Measurements from ENCODE around the gene PLEKHS1.

Gene PLEKHS1

DNA sequence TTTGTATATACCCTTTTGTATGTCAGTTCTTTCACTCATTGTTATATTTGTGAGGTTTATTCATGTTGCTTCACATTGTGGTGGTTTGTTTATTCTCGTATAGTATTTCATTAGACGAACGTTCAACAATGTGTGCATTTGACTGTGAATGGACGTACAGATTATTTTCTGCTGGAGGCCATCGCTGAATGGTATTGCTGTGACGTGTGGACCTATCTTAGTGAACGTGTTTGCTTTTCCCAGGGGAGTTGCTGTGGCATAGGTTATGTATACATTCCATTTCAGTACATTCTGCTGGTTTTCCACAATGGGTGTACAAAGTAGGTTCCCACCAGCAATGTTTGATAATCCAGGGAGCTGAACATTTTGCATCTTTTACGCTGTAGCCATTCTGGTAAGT, 31.1 kb upstream of the PLEKHS1 start:
- no peak overlapping the region for H3K4me3 ChIP-seq (ENCODE audit: low read depth, low read length)
- no peak for DNase-seq (ENCODE audit: low read depth)
- no peak for TF ChIP-seq CTCF (IDR thresholded peaks at IDR 0.05; ENCODE audit: control insufficient read depth, extremely low read depth, insufficient read depth)

- no peak for DNase-seq (ENCODE audit: low read depth)
- H3K4me3 ChIP-seq (ENCODE audit: low read depth, low read length), result no peak overlapping the region
- no peak for TF ChIP-seq CTCF (IDR thresholded peaks at IDR 0.05; ENCODE audit: control insufficient read depth, extremely low read depth, insufficient read depth)
These were observed 19.2 kb upstream of the PLEKHS1 start for GRCh38 chr10:113732160-113732881.

GRCh38 chr10:113732966-113733365, 18.5 kb upstream of the PLEKHS1 start:
- no peak for DNase-seq (ENCODE audit: low read depth)
- H3K4me3 ChIP-seq (ENCODE audit: low read depth, low read length), result no peak overlapping the region
- TF ChIP-seq CTCF (IDR thresholded peaks at IDR 0.05; ENCODE audit: control insufficient read depth, extremely low read depth, insufficient read depth), result no peak

GRCh38 chr10:113733635-113734034, 17.8 kb upstream of the PLEKHS1 start:
- H3K4me3 ChIP-seq (ENCODE audit: low read depth, low read length), result no peak overlapping the region
- no peak for DNase-seq (ENCODE audit: low read depth)
- TF ChIP-seq CTCF (IDR thresholded peaks at IDR 0.05; ENCODE audit: control insufficient read depth, extremely low read depth, insufficient read depth), result no peak

DNA sequence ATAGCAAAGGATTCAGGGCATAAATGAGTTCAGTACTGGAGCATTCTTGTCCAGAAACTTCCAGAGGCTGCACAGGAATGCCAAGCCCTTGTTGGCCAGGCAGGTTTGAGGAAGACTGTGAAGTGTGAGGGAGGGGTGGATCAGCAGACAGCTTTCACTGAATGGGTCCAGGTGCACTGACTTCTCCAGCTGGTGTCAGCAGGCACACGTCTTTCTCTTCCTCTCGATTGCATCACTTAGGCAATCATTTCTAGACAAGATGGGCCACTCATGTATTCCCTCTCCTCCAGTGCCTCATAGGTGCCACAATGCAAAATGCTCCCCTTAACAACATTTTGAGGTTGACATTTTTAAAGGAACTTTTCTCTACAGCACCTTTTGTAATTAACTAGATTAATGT, 15.6 kb upstream of the PLEKHS1 start:
- no peak overlapping the region for H3K4me3 ChIP-seq (ENCODE audit: low read depth, low read length)
- peak; percentile 52 for DNase-seq (ENCODE audit: low read depth)
- peak; percentile 65 for TF ChIP-seq CTCF (IDR thresholded peaks at IDR 0.05; ENCODE audit: control insufficient read depth, extremely low read depth, insufficient read depth)

- TF ChIP-seq CTCF (IDR thresholded peaks at IDR 0.05; ENCODE audit: control insufficient read depth, extremely low read depth, insufficient read depth), result no peak
- DNase-seq (ENCODE audit: low read depth), result no peak
- H3K4me3 ChIP-seq (ENCODE audit: low read depth, low read length), result no peak overlapping the region
These were observed 14.9 kb upstream of the PLEKHS1 start for GRCh38 chr10:113736576-113736975.

- DNase-seq (ENCODE audit: low read depth), result no peak
- no peak for TF ChIP-seq CTCF (IDR thresholded peaks at IDR 0.05; ENCODE audit: control insufficient read depth, extremely low read depth, insufficient read depth)
- H3K4me3 ChIP-seq (ENCODE audit: low read depth, low read length), result no peak overlapping the region
These were observed 12.5 kb upstream of the PLEKHS1 start for GRCh38 chr10:113739031-113739430.
